Esophagus muscularis mucosa (tissue), 4 donors: Measurements from ENCODE around the gene SMIM26.

Source experiments
- EP300 ChIP-seq: sonication (generic); formaldehyde crosslinking; IDR thresholded peaks from one replicate; pipeline ENCODE4 v1.6.1; 2017; ENCODE audit warnings: antibody characterized with exemption
- POLR2A ChIP-seq: fragments of 450-650 bp; IDR thresholded peaks from one replicate; pipeline ENCODE4 v1.6.1; 2017; ENCODE audit warnings: antibody characterized with exemption, moderate library complexity, mild to moderate bottlenecking, low read depth
- POLR2AphosphoS5 ChIP-seq, 2 donors: sonication (generic); formaldehyde crosslinking; IDR thresholded peaks; one replicate each; pipeline ENCODE4 v1.6.1; 2017; ENCODE audit warnings: antibody characterized with exemption in 2 of 2
- TF ChIP-seq, protein P1 (sequence below), 3 experiments: fragments of 200-600 bp in 2 of 3; fragments of 450-650 bp in 1 of 3; sonication (generic) in 2 of 3; IDR thresholded peaks; one replicate each; pipeline ENCODE4 v1.5.1; 2017 to 2019; ENCODE audit warnings: antibody characterized with exemption in 3 of 3, mild to moderate bottlenecking in 2 of 3, moderate library complexity in 1 of 3

DNA sequence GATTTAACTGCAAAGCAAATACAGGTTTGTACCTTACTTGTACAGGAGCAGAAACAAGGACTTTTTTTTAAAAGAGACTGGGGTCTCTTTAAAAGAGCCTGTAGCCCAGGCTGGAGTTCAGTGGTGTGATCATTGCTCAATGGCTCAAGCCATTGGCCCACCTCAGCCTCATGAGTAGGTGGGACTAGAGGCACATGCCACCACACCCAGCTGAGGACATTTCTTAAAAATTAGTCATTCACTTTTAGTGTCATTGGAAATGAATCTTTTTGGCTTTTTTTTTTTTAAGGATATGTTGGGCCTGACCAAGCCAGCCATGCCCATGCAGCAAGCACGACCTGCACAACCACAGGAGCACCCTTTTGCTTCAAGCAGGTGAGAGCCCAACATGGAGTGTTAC is 42.6 kb upstream of the SMIM26 start:
- TF ChIP-seq, protein P1, sequence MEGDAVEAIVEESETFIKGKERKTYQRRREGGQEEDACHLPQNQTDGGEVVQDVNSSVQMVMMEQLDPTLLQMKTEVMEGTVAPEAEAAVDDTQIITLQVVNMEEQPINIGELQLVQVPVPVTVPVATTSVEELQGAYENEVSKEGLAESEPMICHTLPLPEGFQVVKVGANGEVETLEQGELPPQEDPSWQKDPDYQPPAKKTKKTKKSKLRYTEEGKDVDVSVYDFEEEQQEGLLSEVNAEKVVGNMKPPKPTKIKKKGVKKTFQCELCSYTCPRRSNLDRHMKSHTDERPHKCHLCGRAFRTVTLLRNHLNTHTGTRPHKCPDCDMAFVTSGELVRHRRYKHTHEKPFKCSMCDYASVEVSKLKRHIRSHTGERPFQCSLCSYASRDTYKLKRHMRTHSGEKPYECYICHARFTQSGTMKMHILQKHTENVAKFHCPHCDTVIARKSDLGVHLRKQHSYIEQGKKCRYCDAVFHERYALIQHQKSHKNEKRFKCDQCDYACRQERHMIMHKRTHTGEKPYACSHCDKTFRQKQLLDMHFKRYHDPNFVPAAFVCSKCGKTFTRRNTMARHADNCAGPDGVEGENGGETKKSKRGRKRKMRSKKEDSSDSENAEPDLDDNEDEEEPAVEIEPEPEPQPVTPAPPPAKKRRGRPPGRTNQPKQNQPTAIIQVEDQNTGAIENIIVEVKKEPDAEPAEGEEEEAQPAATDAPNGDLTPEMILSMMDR (IDR thresholded peaks at IDR 0.05): no peak
- TF ChIP-seq POLR2A: no peak
- TF ChIP-seq EP300: no peak
- no peak for TF ChIP-seq POLR2AphosphoS5 (IDR thresholded peaks at IDR 0.05)
